ENCODE data around the gene NPAS3.

NPAS3 gene

DNA sequence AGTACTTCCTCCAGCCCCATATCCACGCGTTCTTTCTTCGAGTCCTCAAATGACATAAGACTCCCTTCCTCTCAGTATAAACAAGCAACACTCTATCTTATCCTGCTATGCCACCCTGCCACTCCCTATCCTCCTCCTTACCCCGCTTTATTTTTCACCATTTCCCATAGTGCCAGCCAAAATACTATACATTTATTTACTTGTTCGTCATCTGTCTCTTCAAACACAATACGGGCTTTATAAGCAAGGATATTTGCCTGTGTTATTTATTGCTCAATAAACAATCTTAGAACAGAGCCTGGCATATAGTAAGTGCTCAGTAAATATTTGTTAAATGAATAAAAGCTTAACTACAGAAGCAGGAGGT lies 567.3 kb downstream of the NPAS3 start:
- no peak for DNase-seq (ENCODE audit: low read depth in 2 of 2, low spot score in 1 of 2)

DNA sequence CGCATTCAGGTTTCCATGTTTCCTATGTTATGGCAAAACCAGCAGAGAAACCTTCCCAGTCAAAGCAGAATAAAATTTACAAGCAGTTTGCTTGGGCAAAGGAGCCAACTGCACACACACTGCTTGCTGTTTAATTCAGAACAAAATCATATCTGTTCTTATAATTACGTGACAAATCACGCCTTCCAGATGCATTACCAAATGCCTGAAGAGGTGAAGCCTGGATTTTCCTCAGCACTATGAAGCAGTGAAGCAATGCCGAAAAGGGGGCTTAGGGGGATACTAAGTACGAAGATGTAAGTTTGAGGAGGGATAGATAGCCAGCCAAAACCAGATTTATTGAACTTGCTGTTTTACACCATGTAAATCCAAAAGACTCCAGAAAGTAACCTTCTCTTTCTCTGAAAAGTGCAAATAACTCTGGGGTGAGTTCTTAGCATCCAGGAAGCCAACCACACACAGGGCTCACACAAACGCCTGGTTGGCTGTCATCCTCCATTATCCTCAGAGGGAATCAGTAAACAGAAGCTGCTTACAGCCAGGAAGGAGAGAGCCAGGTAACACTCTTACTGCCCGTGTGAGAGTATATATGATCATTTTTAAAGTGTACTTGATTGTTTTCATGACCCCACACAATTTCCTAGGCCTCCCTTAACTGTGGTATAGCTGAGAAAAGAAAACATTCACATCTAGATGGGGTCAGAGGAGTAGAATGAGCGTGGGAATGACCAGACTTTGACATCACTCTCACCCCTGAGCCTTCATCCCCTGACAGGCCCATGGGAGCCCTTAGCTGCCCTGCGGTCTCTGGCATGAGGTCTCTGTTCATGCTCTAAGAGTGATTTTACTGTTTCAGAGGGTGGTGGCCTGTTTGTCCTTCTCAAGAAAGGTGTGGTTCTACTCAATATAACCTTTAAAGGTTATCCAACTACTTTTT lies 569.7 kb downstream of the NPAS3 start:
- DNase-seq (ENCODE audit: low read depth in 2 of 2, low spot score in 1 of 2) = no peak

DNA sequence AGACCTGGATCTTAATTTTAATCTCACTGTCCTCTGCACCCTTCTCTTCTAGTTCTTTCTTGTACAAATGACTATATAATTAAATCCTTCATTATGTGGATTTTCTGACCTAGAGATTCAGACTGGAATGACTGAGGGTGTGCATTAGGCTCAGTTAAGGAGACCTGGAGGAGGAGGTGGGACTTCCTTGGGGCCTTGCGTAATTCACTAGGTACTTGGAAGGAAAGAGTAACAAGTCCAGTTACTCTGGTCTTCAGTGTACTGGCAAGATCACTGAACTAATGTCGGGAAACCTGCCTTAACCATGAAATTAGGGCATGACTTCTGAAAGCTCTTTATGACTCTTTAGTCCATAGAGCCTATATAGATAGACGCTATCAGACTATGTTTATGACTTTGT lies 570.8 kb downstream of the NPAS3 start:
- DNase-seq (ENCODE audit: low read depth in 2 of 2, low spot score in 1 of 2) = no peak

DNA sequence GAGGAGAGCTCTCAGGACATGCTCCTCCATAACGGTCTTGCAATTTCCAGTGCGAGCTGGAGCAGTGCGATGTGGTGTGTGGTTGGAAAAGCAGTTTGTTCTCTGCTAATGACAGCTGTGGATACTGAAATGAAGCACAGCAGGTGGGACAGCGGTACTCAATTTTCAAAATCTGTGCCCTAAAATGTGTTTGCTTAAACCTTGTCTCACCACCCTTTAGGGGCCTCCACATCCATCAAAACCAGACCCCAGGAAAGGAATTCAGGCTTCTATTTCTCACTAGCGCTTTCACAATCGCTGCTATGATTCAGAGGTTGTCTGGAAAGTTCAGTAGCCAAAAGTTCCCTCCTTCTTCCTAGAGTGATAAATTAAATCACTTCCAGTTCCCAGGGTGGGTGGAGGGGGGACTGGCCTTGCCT lies 571.4 kb downstream of the NPAS3 start:
- DNase-seq (ENCODE audit: low read depth in 2 of 2, low spot score in 1 of 2) = no peak

DNA sequence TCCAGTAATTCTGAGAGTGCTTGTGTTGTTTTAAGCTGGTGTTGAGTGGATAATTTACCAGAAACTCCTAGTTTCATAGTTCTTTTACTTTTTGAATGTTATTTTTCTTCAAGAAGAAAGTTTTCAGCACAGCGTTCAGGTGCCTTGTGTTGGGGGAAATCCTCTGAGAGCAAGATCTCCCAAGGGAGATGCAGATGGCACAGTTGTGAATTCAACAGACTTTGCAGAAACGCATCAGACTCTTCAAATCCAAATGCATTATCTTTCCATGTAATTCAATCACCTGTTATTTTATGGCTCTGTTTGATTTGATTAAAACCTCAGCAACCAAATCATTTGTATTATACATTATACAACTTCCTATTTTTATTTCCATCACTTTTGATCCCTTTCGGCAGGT lies 572.3 kb downstream of the NPAS3 start:
- no peak for DNase-seq (ENCODE audit: low read depth in 2 of 2, low spot score in 1 of 2)

DNA sequence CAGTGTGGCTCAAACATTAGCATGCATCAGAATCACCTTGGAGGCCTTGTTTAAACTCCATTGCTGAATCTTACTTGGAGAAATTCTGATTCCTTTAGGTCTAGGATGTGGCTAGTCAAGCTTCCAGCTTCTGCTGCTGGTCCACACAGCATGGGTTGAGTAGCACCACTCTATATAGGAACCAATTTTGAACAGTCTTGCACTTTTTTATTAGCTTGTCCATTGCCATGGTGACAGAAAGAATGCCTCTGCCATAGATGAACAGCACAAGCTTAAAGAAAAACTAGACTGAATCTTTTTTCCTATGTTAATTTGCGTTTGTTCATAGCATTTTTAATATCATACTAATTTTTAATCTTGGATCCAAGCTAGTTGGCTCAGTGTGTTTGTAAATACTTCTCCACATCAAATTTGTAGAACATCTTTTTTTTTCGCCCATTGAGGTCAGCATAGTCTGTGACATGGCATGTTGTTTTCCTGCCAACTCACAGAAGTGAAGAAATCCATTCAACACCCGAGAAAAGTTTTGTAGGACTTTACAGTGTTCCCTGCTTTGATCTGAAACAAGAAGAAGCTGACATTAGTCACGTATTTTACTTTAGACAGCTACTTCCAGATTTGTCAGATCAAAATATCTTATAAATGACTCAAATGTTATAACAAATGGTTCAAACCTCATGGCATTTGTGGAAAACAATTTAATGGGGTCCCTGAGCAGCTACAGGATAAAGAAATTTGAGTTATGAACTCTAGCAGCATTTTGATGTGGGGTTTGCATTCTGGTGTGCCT lies 573.4 kb downstream of the NPAS3 start:
- no peak for DNase-seq (ENCODE audit: low read depth in 2 of 2, low spot score in 1 of 2)

DNA sequence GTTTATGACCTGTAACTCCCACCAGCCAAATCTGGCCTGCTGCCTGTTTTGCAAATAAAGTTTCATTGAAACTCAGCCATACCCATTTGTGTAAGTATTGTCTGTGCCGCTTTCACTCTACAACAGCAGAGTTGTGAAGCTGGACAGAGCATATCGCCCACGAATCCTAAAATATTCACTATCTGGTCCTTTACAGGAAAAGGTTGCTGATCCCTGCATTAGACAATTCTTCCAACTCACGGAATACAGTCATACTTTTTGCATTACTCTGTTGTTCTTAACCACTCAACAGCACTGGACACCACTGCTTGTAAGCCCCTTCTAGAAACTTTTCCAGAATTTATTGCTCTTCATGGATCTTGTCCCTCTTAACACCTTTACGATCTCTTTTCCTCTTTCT lies 576.8 kb downstream of the NPAS3 start:
- DNase-seq (ENCODE audit: low read depth in 2 of 2, low spot score in 1 of 2) = no peak

DNA sequence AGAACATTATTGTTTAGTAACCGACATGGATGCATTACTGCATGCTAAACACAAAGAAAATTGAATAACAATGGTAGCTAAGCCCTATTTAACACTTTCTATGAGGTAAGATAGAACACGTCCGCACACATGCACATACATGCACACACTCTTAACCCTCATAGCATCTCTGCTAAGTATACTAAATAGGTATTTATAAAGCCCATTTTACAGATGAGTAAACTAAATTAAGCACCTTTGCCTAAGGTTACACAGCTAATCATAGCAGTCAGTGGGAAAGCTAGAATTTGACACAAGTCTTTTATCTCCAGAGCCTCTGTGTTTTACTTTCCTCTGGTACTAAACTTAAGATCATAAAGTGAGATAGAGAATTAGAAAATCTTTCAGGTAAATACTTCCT lies 577.2 kb downstream of the NPAS3 start:
- no peak for DNase-seq (ENCODE audit: low read depth in 2 of 2, low spot score in 1 of 2)

DNA sequence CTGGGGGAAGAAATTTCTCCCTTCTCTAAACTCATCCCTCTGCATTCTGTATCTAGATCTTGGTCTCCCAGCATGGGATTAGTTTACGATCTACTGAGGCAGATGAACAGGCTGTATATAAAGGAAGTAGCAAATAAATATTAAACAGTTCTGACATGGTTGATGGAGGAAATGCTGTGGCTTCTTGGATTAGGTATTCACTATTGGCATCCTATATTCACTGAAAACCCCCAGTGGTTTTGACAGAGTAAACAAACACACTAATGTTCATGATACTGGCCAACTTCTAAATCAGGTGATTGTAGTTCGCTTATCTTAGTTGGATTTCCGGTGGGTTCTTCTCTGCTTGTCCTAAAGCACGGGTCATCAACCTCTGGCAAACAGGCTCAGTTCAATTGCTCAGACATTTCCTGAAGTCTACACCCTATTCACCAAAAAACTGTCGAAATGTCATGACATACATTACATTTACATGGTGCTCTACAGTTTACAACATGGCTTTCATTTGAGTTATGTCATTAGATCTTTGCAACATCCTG lies 578.3 kb downstream of the NPAS3 start:
- no peak for DNase-seq (ENCODE audit: low read depth in 2 of 2, low spot score in 1 of 2)

DNA sequence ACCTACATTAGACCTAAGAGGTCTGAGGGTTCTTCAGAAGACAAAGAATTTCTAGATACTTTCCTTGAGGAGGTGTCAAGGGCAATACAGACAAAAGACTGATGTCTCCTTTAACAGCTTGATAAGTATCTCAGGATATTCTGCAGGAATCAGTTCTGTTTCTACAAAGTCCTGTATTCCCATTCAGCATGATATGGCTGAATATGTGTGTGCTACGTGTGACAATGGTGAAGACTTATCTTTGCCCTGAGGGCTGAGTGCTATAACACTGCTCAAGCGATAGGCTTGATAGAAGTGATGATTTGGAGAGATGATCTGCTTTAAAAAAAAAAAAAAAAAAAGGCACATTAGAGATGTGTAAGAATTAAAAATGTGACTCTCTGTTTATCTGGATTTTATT lies 582.5 kb downstream of the NPAS3 start:
- no peak for DNase-seq (ENCODE audit: low read depth in 2 of 2, low spot score in 1 of 2)

DNA sequence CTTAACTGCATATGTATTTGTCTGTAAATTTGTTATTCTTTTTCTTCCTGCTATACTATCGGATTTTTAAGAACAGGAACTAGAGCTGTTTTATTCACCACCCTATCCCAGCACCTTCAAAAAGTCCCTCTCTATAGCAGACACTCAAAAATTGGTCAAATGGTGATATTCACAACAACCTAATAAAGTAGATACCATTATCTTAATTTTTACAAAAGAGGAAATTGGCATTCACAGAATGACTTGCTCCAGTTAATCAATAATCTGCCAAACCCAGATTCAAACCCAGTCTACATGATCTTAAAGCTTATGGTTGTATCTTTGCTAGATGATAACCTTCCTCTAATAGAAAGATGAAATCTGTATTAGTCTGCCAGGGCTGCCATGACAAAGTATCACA lies 585.6 kb downstream of the NPAS3 start:
- DNase-seq (ENCODE audit: low read depth in 2 of 2, low spot score in 1 of 2) = no peak

DNA sequence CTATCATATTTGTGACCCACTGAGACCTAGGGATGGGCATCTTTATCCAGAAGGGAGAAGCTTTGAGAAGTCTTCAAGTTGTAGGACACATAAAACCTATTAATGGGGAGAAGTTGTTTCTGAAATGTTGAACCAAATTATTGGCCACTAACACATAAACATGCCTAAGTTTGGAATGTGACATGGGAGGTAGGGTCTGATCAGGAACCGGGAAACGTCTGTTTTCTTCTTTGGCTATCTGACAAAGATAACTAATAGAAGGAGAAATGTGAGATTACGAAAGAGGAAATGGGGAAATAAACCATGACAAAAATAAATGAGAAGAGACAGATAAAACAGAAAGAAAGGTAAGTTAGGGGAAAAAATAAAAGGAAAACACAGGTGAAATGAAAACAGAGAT lies 586.9 kb downstream of the NPAS3 start:
- DNase-seq (ENCODE audit: low read depth in 2 of 2, low spot score in 1 of 2) = no peak

DNA sequence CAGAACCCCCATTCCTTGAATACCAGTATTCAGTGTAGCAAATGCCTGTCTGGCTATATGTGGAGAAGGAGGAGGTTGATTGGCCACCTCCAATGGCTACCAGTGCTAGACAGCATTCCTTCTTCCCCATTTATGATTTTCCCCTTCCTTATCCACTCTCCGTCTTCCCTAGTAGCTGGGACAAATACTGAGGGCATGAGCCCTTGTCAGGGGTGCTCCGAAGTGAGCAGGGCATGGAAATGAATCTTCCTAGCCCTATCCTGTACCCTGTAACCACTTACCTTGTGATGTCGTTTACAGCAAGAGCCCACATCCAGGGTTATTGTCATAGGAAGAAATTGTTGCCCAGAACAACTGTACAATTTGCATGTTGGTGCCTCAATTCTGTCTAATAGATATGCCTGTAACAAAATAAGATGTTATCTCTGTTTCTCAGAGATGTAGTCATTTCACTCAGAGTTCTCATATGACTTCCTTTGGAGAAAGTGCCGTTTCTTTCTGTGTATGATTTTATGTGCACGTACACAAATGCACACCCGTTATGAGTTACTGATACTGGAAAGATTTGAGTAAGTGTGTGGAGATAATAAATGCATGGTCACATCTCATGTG lies 588.5 kb downstream of the NPAS3 start:
- no peak for DNase-seq (ENCODE audit: low read depth in 2 of 2, low spot score in 1 of 2)

DNA sequence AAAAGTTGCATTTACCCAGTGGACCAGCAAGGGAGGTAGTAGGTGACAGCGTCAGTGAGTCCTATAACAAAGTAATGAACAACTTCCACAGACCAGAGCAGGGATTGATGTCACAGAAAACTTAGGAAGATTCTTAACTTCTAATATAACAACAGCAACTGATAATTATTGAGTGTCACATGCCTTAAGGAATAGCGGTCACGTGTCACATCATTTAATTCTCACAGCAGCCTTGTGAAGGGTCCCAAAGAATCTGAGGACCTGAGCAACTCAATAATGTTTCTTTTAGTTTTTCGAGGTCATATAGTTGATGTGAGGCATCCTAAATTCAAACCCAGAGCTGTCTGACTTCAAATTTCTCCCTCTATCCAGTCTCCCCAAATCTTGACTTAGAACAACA lies 590.0 kb downstream of the NPAS3 start:
- no peak for DNase-seq (ENCODE audit: low read depth in 2 of 2, low spot score in 1 of 2)

DNA sequence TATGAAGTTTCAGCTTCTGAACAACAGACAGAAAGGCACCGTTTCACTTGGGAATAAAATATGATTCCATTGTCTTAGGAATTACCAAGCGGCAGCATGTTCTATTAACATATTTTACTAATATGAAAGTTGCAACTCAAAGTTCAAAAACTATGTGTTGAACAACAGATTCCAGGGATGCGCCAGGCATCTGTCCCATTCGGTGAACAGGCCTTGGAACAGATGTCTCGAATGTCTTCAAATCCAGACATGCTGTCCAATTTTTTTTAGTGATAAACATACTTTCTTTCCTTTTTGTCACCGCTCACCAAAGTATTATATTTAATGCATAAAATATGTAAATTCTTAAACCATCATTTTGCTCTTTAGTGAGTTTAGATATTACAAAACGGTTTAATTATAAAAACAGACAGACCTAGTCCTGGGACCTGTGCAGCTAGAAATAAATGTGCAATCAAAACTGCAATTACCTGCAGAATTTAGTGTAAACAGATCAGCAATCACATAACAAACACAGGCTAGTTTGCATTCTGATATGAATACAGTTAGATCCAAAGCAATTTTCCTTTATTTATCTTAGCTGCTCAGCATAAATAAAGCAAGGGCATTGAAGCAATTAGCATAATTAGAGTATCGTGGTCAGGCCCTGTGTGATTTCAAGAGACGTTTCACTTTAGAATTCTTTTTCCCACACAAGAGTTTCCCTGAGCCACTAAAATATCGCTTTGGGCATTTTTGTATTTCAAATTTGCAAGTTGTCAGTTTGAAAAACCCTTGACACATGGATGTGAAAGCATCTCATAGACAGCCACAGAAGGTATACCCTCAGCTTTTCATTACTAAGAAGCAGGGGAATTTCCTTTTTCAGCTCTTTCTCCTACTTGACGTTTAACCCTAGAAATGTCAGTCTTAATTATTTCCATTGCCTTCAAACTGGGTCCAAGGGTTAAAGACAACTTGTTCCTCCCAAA lies 591.4 kb downstream of the NPAS3 start:
- DNase-seq (ENCODE audit: low read depth in 2 of 2, low spot score in 1 of 2) = no peak

DNA sequence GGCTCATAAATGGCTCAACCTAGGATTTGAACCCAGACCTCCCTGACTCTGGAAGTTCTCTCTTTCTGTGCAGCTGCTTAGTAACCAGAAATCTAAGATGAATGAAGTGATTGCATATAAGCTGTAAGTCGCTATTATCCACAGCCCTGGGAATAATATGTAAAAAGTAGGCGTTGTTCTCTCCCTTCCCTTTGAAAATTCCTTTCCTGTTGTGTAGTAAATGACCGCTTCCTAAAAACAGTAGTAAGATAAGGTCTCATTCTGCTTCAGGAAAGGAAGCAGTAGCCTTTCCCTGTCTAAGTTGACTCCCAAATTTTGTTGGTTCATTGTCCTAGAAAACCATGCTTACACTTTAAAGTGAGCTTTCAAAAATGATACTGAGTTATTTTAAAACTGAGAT lies 593.9 kb downstream of the NPAS3 start:
- DNase-seq (ENCODE audit: low read depth in 2 of 2, low spot score in 1 of 2) = no peak

DNA sequence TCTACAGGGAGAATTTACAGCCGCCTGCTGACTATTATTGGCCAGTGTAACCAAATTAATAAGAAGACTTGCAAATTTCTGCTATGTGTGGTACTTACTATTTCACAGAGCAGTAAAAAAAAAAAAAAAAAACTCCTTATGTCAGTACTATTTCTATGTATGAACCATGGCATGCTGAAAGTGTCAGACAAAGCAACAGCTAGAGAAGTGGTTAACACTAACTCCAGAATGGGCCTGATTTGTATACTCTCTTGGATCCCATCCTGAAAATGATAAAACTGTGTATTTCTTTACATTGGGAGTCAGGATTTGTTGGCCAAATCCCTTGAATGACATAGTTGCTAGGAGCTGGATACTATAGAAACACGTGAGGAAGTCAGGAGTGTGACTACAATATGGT lies 595.4 kb downstream of the NPAS3 start:
- no peak for DNase-seq (ENCODE audit: low read depth in 2 of 2, low spot score in 1 of 2)

DNA sequence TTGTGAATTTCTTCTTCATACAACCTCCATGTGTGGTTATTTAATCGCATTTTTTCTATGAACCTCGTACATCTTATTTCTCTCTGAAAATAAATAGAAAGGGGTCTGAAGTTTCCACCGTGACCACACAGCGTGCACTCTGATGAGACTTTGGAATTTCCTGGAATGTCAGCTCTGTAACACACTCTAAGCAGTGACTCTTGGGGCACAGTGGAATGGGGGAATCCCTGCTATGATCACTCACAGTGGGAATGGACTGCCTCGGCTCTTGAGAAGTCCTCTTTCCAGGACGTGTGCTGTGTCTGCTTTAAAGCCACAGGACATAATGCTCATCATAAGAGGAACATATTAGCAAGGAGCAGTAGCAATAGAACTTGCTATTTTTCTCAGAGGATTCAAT lies 596.0 kb downstream of the NPAS3 start:
- no peak for DNase-seq (ENCODE audit: low read depth in 2 of 2, low spot score in 1 of 2)

DNA sequence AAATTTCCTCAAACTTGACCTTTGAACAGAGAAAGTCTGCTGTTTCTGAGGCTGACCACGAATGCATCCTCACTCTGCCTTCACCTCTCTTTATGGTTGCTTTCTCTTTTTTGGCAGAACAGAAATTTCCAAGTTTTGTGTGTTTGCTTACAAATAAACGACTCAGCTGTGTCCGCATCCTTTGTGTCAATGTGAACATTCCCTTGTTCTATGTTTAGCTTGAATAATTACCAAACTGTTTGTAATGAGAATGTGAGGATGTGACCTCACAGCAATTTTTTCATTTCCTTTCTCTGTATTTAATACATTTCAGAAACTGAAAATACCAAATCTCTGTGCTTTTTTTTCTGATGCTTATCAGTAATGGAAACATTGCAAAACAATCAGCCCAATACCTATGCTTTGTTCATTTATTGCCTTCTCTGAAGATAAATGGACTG lies 601.3 kb downstream of the NPAS3 start:
- no peak for DNase-seq (ENCODE audit: low read depth in 2 of 2, low spot score in 1 of 2)

DNA sequence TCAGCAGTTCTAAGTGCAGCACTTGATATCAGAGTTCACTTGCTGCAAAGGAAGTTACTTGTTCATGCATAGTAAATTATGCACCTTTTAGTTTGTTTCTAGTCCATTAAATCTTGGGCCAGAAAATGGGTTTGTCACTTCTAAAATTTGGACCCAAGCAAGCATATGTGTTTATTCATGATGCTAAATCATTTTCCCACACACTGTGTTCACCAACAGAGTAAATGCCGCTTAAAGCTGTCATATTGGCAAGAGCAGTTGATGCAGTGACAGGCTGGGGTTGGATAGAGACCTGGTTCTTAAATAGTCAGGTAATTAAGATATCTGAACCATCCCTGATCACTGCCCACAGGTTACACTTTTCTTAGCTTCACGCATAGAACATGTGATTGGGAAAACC lies 602.5 kb downstream of the NPAS3 start:
- DNase-seq (ENCODE audit: low read depth in 2 of 2, low spot score in 1 of 2) = no peak
